Adipocyte (in vitro differentiated cells): ENCODE data around the gene SLC5A10.

ENCODE experiments used
- DNase-seq: peaks from one replicate; pipeline ENCODE4 v3.0.0-alpha.2; 2015; ENCODE audit warnings: low read depth
- H3K27me3 ChIP-seq: replicated peaks from 2 replicates; pipeline ENCODE4 v1.7.0; 2013; ENCODE audit warnings: mild to moderate bottlenecking, low read length, moderate library complexity; ENCODE audit not compliant: control insufficient read depth, insufficient read depth
- H3K36me3 ChIP-seq: 2 replicates; pipeline ENCODE4 v1.7.0; 2013; ENCODE audit warnings: low read length, mild to moderate bottlenecking, moderate library complexity; ENCODE audit not compliant: control insufficient read depth, insufficient read depth, severe bottlenecking
- H3K4me1 ChIP-seq: 2 replicates; pipeline ENCODE4 v1.7.0; 2013; ENCODE audit warnings: mild to moderate bottlenecking, low read length, moderate library complexity; ENCODE audit not compliant: control insufficient read depth, insufficient read depth
- H3K4me3 ChIP-seq: 2 replicates; pipeline ENCODE4 v1.7.0; 2013; ENCODE audit warnings: mild to moderate bottlenecking, low read length, moderate library complexity
- H3K9ac ChIP-seq: 2 replicates; pipeline ENCODE4 v1.7.0; 2013; ENCODE audit warnings: mild to moderate bottlenecking, low read length, moderate library complexity
- H3K9me3 ChIP-seq: 2 replicates; pipeline ENCODE4 v1.7.0; 2013; ENCODE audit warnings: mild to moderate bottlenecking, low read length, moderate library complexity; ENCODE audit not compliant: control insufficient read depth

Gene SLC5A10

DNA sequence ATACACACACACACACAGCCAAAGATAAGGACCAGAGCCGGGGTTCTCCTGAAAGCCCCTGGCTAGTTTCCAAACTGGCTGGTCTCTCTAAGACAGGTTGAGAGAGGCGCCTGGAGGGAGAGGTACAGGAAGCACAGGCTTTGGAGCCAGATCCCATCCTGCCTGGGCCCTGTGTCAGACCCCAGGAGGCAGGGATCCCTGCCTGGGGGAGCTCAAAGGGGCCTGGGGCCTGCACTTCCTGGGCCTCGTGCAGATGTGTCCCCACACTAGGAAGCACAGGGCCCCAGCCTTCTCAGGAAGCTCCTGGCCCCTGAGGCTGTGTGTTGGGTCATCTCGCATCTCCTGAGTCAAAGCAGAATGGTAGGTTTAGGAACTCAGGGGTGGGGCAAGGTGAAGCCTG is 16.0 kb downstream of the SLC5A10 start:
- H3K36me3 ChIP-seq, result peaks cover 3% of the 10 kb centered on the region

DNA sequence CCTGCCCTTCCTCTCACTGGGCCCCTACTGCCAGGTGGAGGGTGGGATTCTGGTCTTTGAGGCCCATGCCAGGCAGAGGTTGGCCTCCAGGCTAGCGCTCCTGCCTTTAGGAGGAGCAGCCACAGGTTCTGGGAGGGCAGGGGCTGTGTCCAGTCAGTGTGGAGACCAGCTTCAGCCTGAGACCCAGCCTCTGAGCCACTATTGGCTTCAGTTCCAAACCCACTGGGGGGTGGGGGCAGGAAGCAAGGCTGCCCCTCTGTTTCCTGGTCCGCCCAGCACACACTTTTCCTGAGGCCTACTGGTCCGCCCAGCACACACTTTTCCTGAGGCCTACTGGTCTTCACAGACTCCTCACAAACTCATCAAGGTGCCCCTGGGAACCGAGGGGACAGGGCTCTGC is 16.4 kb downstream of the SLC5A10 start:
- Histone ChIP-seq H3K4me3 (no peak overlapping the region), H3K27me3 (no peaks in the 10 kb centered on the region)
- DNase-seq, result no peak

More for the DNA sequence above, 16.0 kb downstream of the SLC5A10 start:
- no peaks in the 10 kb centered on the region for H3K9me3 ChIP-seq
- no peak for DNase-seq
- no peaks in the 10 kb centered on the region for H3K27me3 ChIP-seq
- no peak overlapping the region for H3K9ac ChIP-seq
- peaks cover 19% of the 10 kb centered on the region for H3K4me1 ChIP-seq
- no peak overlapping the region for H3K4me3 ChIP-seq

DNA sequence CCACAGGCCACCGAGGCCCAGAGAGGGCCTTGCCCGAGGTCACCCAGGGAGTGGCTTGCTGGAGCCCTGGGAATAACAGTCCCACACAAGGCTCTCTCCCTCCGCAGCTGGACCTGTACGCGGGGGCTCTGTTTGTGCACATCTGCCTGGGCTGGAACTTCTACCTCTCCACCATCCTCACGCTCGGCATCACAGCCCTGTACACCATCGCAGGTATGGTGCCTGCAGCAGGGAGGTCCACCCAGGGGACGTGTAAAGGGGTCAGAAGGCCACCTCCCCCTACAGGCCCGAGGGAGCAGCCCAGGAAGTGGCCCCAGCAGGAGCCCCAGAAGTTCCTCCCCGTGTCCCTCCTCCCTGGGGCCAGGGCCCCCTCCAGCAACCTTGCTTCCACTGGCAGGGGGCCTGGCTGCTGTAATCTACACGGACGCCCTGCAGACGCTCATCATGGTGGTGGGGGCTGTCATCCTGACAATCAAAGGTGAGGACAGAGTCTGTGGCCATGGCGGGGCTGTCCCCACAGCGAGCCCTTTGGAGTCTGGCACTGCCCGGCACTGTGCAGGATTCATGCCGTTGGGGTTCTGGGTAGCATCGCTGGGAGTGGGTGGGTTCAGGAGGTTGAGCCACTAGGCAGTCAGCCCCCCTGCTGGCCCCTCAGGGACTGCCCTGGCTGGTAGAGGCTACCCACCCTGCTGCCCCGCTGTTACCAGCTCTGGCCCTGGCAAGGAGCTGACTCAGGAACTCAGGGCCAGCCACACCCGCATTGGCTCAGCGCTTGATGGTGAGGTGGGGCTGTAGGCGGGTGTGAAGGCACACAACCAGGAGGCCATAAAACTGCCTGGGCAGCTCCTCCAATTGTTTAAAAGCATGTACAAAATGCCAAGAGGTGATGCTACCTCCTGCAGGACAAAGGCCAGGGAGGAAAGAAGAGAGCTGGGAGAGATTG is 17.3 kb downstream of the SLC5A10 start:
- Histone ChIP-seq H3K9me3 (no peaks in the 10 kb centered on the region), H3K4me1 (peaks cover 11% of the 10 kb centered on the region), H3K9ac (no peak overlapping the region), H3K4me3 (no peak overlapping the region), H3K36me3 (peaks cover 3% of the 10 kb centered on the region), H3K27me3 (no peaks in the 10 kb centered on the region)
- DNase-seq, result no peak

More for the DNA sequence above, 16.4 kb downstream of the SLC5A10 start:
- no peak overlapping the region for H3K9ac ChIP-seq
- H3K9me3 ChIP-seq, result no peaks in the 10 kb centered on the region
- H3K36me3 ChIP-seq, result peaks cover 3% of the 10 kb centered on the region
- peaks cover 14% of the 10 kb centered on the region for H3K4me1 ChIP-seq

DNA sequence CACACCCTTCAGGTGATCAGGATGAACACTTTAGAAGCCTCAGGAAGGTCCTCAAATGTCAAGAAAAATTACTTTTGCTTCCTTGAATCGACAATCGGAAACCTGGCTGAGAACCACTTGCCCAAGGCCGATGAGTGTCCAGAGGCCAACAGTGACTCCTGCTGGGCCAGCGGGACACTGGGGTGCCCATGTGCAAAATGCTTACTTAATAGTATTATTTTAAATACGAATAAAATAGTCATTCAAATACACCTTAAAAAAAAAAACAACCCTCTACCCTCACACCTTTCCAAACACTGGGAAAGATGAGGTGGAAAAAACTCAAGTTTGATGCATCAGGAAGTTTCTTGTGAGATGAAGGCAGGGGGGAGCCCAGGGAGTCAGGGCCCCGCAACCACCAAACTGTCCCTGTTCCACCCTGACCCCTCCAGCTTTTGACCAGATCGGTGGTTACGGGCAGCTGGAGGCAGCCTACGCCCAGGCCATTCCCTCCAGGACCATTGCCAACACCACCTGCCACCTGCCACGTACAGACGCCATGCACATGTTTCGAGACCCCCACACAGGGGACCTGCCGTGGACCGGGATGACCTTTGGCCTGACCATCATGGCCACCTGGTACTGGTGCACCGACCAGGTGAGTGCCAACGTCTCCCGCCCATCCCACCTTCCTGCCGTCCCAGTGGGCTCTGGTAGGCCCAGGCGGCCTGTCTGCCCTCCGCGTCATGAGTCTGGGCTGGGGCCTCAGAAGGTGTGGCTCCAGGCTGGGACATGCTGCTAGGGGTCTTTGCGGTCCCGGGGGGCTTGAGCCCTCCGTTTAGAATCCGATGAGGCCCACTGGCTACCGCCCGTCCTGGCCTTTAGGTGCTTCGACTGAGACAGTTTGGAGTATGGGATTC is 18.9 kb downstream of the SLC5A10 start:
- no peak overlapping the region for H3K4me3 ChIP-seq
- H3K27me3 ChIP-seq, result no peaks in the 10 kb centered on the region
- DNase-seq, result no peak
- no peaks in the 10 kb centered on the region for H3K9me3 ChIP-seq
- no peak overlapping the region for H3K9ac ChIP-seq
- H3K4me1 ChIP-seq, result peaks cover 11% of the 10 kb centered on the region
- H3K36me3 ChIP-seq, result peaks cover 3% of the 10 kb centered on the region

DNA sequence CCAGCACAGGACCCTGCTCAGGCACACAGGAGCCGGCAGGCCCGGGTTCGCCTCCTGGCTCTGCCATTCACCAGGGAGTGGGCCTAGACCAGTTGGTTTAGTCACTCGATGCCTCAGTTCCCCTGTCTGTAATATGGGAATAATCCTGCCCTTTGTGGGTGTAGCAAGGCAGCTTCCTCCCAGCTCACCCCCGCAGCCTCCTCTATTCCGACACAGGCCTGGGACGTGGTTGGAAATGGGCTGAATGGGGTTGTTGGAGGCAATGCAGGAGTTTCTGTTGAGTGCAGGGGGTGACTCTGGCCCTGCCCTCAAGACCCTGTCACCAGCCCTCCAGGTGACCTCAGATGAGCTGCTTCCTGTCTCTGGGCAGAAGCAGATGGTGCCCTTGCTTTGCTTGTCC is 19.8 kb downstream of the SLC5A10 start:
- no peak for DNase-seq

DNA sequence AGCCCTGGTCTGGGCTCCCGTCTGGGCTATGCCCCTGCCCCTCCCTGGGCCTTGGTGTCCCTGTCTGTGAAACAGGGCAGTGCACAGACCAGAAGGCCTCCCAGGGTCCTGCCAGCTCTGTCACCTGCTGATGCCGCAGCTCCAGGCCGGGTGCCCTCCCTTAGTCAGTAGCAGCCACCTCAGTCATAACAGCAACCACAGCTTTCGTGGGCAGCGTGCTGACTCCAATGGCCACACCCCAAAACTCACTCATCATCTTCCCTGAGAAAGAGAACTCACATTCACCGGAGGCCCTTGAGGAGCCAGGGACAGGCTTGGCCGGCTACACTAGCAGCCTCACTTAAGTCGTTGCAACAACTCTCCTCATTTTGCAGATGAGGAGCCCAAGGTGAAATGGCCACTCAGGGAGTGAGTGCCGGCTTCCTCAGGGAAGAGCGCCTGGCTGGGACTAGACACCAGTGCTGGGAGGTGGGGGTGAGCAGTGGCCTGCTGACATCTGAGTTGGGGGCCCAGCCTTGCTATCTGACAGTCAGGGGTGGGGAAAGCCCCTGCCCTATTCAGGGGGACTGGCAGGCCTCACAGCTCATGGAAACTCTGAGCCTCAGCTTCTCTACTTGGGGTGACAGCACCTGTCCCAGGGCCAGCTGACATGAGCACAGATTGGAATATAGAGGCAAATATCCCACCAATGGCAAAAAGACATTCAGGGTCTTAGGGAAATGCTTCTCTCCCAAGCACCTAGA is 22.6 kb downstream of the SLC5A10 start:
- Histone ChIP-seq H3K4me1 (no peaks in the 10 kb centered on the region), H3K36me3 (peaks cover 20% of the 10 kb centered on the region), H3K4me3 (no peak overlapping the region), H3K9ac (no peak overlapping the region), H3K27me3 (no peaks in the 10 kb centered on the region), H3K9me3 (no peaks in the 10 kb centered on the region)
- DNase-seq, result no peak

More for the DNA sequence above, 19.8 kb downstream of the SLC5A10 start:
- H3K27me3 ChIP-seq, result no peaks in the 10 kb centered on the region
- no peaks in the 10 kb centered on the region for H3K9me3 ChIP-seq
- H3K4me3 ChIP-seq, result no peak overlapping the region
- H3K36me3 ChIP-seq, result peaks cover 3% of the 10 kb centered on the region
- peaks cover 8% of the 10 kb centered on the region for H3K4me1 ChIP-seq
- no peak overlapping the region for H3K9ac ChIP-seq

DNA sequence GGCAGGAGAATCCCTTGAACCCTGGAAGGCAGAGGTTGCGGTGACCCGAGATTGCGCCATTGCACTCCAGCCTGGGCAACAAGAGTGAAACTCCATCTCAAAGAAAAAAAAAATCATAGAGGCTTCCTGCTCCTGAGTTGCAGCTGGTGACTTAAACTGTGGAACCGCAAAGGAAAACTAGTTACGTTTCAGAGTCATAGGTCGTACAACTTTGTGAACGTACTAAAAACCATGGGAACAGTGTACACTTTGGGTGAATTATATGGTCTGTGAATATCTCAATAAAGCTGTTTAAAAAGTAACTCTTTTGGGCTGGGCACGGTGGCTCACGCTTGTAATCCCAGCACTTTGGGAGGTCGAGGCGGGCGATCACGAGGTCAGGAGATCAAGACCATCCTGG is 23.6 kb downstream of the SLC5A10 start:
- peaks cover 20% of the 10 kb centered on the region for H3K36me3 ChIP-seq
- H3K27me3 ChIP-seq, result no peaks in the 10 kb centered on the region
- H3K4me3 ChIP-seq, result no peak overlapping the region
- H3K9ac ChIP-seq, result no peak overlapping the region
- DNase-seq, result no peak
- H3K9me3 ChIP-seq, result no peaks in the 10 kb centered on the region
- no peaks in the 10 kb centered on the region for H3K4me1 ChIP-seq

DNA sequence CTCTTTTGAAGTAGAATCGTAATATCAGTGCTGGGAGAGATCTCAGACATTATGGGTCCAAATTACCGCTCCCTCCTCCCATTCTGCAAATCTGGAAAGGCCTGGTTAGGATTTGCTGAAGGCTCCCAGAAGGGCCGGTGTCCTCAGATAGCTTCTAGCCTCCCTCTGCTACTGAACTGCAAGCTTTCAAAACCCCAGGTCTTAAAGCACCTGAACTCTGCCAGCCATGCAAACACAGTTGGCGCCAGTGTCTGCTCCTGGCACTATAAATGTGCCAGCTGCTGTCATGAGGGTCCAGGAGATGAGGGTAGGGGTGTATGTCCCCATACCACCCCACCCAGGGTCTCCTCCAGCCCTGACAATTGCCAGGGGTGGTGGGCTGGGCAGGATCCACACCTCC is 24.2 kb downstream of the SLC5A10 start:
- no peak overlapping the region for H3K4me3 ChIP-seq

DNA sequence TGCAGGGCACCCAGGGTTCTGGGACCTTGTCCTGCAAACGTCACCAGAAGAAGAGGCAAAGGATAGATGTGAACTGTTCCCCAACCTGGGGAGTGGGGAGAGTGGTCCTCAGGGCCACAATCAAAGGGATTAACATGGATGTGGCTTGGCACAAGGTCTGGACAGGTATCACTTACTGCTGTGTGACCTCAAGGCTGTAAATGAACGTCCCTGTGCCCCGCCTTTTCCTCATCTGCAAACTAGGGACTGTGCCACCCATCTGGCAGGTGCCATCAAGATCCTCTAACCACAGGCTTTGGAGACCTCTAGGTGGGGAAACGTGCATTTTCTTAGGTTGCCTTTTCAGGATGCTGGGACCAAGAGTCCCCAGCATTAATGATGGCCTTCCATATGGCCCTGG is 25.1 kb downstream of the SLC5A10 start:
- no peaks in the 10 kb centered on the region for H3K9me3 ChIP-seq
- no peaks in the 10 kb centered on the region for H3K27me3 ChIP-seq
- no peak overlapping the region for H3K4me3 ChIP-seq
- no peak for DNase-seq
- peaks cover 17% of the 10 kb centered on the region for H3K36me3 ChIP-seq
- H3K4me1 ChIP-seq, result peaks cover 7% of the 10 kb centered on the region
- no peak overlapping the region for H3K9ac ChIP-seq

More for the DNA sequence above, 24.2 kb downstream of the SLC5A10 start:
- Histone ChIP-seq H3K9me3 (no peaks in the 10 kb centered on the region), H3K4me1 (no peaks in the 10 kb centered on the region), H3K9ac (no peak overlapping the region), H3K27me3 (no peaks in the 10 kb centered on the region), H3K36me3 (peaks cover 18% of the 10 kb centered on the region)
- DNase-seq, result no peak

DNA sequence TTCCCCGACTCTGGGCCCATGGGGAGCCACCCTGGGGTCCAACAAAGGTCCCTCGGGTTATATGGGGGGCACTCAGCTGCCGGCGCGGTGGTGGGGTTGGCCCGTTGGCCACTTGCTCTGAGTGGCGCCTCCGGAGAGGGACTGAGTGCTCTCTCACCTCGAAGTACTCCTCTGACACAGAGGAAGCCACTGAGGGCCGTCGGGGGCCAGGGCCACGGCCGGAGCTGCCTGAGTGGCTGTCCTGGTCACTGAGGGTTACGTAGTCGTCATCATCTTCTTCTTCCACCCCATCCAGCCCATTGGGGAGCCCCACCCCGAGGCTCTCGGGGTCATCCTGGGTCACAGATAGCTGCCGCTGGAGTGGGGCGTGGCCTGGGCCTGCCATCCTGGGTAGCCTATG is 25.7 kb downstream of the SLC5A10 start:
- Histone ChIP-seq H3K9me3 (no peaks in the 10 kb centered on the region), H3K27me3 (no peaks in the 10 kb centered on the region), H3K36me3 (peaks cover 17% of the 10 kb centered on the region), H3K4me1 (peaks cover 11% of the 10 kb centered on the region), H3K4me3 (no peak overlapping the region), H3K9ac (no peak overlapping the region)
- no peak for DNase-seq
